SKM-1 treated with dmso at 0.1 percent for 144 hours (cell line): ENCODE data around the gene RELN.
"Not testable (repeated sequence)": the region's sequence is repeated elsewhere in the genome, so short reads cannot be mapped to it uniquely, and the experiment has no call there.

Experiments
- DNase-seq: peaks from one replicate; lab custom pipeline; 2025; ENCODE audit not compliant: unreplicated experiment; lab: John Stamatoyannopoulos, UW

Gene RELN

DNA sequence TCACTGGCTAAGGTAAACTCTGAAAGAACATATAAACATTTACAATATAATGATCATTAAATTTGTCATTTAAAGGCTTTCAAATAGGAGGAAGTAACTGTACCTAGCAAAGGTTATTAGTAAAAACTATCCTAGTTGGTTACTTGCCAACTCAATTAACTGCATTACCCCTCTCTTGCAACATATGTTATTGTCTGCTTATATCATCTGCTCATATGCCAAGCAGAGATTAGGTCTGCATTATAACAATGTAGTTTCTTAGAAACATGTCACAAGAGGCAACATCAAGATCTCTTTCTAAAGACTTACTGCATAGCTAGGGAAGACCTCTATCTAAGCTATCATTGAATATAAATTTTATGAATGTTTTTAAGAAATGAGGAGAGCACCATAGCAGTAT, 132.5 kb downstream of the RELN start:
- no peak for DNase-seq

DNA sequence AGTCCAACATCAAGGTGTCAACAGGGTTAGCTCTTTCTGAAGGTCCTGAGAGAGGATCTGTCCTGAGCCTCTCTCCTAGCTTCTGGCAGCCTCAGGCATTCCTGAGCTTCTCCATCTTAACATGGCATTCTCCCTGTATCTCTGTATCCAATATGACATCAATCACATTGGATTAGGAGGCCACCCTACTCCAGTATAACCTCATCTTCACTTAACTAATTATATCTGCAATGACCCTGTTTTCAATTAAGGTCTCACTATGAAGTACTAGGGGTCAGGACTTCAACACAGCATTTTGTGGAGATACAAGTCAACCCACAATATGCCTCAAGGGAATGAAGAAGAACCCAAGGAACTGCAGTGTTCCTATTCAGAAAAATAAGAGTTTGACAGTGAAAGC, 133.8 kb downstream of the RELN start:
- no peak for DNase-seq

DNA sequence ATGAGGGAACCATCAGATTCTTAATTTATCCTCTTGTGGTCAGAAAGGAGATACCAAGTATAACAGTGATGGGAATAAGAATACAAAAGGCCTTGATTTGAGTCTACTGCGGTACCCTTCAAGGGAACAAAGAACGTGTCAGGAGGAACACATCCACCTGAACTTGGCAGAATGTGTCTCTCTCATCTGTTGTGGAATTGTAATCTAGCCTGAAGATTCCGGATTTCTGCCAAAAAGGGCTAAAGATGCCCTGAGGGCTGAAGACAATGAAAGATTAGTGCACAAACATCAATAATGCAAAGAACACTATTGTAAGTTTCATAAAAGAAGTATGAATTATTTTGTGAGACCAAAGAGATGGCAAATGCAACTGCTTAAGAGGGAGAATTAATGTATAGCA, 134.8 kb downstream of the RELN start:
- no peak for DNase-seq

DNA sequence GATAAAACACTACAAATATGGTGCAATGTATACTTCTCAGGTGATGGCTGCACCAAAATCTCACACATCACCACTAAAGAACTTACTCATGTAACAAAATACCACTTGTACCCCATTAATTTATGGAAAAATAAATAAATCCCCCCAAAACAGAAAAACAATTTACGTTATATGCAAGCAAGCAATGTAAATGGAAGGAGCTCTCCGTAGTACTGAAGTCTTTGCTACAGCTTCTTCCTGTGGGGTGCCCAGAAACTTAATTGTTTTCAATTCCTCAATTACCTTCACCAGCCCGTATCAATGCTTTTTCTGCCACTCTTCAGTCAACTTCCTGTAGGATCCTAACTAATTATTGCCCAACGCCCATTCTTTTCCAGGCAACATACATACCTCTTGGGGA, 138.1 kb downstream of the RELN start:
- no peak for DNase-seq

DNA sequence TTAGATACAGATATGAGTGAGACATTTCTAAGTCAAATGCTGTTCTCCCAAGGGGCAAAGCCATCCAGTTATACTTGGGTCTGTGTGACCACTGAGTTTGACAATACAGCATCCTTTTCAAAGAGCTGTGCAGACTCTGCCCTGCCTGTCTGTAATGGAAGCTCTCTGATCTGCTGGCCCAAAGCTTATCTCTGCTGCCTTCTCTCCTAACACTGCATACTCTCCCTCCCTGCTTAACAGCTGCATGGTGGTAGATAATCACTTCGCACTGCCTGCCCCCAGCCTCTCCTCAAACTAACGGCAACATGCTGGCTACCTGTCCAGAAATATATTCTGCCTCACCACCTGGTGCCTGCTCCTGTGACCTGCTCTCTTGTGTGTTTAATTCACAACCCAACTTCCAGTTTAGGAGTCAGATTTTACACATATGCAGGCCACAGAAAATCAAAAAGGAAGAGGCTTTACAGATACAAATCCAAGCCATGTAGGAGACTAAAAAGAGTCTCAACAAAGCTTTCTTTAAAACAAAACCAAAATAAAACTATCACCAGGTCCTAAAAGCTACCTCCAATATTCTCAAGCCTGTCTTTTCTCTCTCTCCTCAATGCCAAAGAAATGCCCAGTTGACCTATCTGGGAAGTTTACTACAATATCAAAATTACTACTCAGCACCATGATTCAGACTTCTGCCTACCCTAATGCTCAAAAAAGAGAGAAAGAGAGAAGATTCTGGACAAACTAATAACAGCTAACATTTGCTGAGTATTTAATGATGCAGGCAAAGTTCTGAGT, 145.6 kb downstream of the RELN start:
- no peak for DNase-seq

DNA sequence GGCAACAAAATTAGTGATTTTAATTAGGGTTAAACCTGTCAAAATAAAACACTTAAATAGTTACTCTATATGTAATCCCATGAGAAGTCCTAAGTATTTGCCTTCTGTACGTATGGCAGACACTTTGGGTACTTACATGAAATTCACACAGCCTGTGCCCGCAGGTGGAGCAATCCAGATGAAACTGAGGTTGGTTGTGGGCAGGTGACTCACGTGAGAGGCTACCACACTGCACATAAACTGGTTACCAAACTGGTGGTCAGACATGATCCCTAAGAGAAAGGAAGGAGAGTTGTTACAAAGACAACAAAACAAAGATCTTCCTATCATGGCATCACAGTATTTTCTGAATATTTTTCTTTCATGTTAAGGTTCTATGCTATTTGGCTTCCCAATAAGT, 156.1 kb downstream of the RELN start:
- no peak for DNase-seq

DNA sequence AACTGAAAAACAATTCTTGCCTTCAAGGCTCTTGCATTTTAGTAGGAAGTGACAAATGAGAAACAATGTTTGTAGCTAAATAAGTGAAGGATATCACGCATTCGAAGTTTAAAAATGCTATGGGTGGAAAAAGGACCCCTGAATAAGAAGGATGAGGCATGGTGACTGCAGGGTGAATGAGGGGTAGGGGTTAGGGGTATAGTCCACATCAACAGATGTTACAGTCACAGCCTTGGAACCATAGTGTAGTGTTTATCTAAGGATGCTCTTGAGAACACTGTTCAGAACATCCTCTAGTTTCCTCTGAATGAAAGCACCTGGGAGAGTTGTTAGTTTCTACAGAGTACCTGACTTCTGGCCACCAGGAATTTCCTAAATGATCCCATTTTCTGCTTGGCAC, 157.0 kb downstream of the RELN start:
- DNase-seq, result no peak

DNA sequence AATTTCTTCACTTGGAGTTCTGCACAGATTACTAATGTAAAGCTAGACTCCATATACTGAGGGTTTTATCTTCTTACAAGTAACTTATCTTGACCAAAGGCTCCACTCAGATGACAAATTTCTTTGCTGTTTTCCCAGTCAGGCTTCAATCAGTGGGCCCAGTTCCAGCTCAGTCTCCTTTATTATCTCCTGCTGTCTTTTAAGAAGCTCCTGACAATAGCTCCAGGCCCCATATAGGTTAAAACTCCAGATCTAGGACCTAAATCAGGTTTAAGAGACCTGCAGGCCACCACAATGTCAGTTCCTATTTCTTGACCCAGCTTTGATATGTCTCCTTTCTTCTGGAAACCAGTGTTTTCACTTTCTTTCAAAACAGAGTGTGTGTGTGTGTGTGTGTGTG, 165.2 kb downstream of the RELN start:
- no peak for DNase-seq

DNA sequence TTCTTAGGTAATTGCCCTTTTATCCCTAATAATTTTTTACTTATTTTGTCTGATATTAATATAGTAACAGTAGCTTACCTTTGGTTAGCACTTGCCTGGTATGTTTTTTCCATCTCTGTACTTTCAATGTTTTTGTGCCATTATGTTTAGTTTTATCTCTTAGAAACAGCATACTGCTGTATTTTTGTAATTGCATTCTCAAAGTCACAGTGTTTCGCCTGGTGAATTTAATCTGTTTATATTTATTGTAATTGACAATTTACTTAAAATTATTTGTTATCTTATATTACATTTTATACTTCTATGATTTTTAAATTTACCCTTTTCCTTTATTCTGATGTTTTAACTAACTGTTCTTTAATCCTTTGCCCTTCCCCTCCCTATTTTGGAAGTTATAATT, 166.4 kb downstream of the RELN start:
- DNase-seq, result no peak

DNA sequence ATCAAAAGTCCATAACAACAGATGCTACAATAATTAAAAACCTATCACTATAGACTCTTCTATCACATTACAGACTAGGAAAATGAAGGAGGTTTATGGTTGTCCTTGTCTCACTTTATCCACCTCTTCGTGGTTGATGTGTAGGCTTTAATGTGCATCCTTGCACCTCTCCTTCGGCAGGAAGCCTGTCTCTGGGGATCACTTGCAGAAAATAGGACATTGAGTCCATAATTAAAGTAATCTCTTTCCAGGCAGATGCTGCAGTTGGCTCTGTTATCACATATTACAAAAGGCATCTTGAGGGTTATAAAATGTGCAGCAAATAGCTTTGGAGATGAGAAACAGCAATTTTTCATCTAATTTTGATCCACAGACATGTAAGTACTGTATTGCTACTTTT, 168.4 kb downstream of the RELN start:
- no peak for DNase-seq

DNA sequence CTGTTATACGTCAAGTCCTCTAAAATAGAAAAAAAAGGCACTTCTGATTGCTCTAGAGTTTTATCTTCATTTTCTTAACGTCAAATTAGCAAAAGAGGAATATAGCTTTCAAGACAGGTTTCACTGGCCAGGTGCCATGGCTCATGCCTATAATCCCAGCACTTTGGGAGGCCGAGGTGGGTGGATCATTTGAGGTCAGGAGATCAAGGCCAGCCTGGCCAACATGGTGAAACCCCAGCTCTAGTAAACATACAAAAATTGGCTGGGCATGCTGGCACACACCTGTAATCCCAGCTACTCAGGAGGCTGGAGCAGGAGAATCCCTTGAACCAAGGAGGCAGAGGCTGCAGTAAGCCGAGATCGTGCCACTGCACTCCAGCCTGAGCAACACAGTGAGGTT, 173.5 kb downstream of the RELN start:
- DNase-seq, result not testable (repeated sequence)

DNA sequence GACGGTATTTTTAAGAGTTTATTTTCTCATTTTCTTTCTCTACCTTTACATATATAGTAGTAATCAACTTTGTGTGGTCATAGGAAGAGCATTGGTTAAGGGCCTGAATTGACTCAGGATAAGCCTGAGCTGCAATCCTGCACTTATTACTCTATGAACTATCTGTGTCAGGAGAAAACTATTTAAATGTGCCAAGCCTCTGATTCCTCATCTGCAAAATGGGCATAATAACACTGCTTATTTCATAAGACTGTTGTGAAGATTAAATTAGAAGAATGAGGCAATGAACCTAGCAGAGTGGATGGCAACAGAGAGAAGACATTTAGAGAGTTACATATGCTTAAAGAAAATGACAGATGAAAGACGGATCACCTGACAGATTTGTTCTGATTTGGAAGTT, 175.5 kb downstream of the RELN start:
- no peak for DNase-seq

DNA sequence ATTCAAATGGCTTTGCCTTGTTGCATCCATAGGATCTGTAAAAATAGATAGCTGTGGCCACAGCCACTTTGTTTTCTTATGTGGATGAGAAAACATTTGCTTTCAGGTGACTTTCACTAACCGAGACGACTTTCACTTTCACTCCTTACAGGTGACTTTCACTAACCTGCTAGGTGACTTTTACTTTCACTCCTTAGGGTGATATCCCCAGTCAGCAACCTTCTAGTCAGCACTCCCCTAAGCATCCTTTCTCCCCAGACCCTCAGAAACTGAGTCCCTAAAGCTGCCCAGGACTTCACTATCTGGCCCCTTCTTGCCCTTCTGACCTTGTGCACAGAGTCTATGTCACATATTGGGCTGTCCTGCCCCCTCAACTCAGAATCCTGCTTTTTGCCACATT, 177.5 kb downstream of the RELN start:
- no peak for DNase-seq

DNA sequence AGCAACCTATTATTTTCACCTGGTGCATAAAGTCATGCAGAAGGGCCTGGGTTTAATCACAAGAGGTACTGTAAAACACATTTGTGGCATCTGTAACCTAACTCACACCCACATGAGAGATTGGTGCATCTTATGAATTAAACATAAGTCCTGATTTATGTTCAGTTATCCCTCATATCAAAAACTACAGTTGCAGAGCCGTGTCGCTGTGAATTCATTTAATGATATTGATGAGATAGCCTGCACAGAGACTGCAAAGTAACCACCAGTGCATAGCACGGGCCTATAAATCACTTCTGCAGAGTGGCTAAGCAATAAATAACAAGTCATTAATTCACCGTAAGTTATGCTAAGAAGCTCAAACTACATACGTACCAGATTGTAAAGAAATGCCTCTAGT, 178.2 kb downstream of the RELN start:
- no peak for DNase-seq

DNA sequence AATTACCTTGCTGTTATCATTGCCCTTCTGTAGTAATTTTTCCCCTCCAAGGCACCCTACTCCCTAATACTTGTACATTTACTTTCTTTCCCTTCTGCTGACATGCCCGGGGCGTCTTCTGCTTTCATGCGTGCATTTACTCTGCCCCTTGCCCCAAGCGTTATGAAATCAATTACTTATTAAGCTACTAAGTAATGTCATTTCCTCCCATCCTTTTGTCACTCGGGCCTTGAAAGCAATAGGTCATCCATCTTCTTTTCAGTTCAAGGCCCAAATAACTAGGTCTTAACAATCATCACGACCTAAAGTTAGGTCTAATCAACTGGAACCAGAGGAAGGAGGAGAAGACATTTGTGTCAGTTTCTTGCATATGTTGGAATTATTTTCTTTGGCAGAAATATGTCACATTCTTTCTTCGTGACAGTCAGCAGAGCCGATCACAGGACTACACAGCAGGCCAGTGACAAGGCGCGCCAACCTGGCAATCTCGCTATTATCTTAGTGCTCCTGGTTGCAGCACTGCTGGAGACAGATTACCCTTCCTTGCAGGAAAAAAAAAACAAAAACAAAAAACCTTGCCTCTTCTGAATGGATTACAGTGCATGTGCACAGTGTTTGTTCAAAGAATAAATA, 179.2 kb downstream of the RELN start:
- DNase-seq, result no peak

DNA sequence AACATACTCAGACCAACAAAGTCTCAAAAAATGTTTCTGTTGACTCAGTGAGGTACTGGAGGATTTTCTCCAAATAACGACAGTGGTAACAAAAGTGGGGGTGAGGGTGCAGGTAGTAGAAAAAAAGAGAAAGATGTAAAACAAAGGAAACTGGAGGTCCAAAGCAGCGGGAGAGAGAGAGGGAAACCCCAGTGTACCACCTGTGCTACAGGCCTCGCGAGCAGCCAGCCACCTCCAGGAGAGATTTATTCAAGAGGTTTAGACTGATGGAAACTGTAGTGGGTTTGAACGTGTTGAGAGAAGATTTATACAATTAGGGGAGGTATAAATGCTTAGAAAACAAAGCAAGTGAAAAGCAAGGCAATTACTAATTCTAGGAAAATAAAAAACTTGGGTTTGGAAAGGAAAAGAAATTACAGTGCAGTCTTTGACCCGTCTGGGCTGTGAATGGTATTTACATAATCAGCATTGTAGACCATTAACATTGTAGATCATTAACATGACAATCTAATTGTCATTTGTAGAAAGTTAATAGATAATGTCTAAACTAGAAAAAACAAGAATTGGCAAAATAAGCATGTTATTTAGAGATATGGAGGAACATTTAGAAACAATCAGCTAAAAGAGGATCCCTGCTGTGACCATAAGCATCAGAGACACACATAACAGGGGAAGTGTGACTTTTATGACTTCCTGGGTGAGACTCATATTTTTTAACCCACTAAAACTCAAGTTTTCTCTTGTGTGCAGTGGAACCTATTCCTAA, 180.0 kb downstream of the RELN start:
- DNase-seq, result no peak

DNA sequence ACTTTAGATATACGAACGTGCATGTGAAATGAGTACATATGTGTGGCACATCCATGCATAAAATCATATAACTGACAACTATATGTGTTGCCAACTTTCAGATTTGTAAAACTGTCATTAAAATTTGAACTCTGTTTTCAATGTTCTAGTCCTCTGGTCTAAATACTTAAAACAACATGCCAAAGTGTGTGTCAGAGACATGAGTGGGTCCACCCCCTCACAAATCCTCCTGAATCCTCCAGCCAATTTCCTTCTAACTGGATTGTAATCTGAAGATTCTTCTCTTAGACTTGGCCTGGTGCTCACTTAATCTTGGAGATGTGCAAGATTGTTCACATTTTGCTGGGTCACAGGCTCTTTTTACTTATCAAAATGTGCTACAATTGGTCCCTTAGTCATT, 184.1 kb downstream of the RELN start:
- DNase-seq, result no peak

DNA sequence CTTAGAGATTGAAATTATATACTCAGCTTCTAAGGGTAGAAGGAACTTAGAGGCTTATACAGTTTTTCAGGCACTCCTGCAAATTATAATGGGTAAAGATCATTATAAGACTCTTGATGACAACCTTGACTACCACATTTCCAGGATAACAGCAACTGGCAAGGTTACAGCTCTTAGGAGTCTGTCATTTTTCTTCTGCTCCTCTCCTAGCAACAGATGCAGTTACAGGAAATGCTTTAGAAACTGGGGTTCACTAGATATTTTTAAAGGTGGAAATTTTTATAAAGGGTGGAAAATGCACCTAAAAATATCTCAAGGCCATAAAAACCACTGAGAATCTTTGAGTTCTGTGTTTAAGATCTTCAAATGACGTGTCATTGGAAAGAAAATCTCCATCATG, 185.8 kb downstream of the RELN start:
- DNase-seq, result no peak

DNA sequence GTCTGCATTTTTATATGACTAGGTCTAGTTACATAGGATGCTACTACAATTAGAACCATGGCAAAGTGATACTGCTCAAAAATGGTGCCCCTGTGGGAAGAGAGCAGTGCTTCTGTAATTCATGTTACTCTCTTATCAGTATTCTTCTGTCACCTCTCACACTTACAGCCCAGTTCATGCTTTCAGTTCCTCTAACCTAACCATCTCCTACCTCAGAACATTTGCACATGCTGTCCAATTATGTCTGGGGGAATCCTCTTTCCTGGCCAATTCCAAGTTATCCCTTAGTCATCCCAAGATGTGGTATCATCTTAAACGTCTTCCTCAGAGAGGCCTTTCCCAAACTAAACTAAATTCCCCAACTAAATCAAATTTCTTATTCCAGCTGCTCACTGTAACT, 190.2 kb downstream of the RELN start:
- no peak for DNase-seq

DNA sequence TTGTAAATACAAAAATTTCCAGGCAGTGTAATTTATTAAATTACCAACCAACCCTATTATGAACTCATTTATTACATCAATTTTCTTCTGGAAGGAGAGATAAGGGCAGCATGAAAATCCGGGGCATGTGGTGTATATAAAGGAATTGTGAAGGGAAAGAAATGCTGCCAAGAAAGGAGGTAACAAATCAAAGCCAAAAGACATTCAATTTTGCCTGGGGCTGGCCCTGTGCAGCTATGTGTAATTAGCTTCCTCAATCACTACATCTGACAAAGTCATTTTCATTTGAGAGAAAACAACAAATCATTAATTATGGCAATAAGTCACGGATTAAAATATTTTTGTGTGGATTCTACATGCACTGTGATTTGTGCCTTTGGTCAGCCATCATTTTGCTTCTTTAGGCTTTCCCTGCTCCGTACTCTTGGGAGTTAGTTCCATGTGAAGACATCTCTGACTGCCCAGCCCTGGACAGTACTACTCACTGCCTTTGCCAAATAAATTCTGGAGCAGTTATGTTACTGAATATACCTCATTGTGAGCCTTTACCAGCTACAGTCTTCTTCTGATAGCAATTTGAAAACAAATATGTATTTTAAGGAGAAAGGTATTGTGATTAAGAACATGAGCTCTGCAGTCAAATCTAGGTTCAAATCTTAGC, 191.7 kb downstream of the RELN start:
- DNase-seq, result no peak

DNA sequence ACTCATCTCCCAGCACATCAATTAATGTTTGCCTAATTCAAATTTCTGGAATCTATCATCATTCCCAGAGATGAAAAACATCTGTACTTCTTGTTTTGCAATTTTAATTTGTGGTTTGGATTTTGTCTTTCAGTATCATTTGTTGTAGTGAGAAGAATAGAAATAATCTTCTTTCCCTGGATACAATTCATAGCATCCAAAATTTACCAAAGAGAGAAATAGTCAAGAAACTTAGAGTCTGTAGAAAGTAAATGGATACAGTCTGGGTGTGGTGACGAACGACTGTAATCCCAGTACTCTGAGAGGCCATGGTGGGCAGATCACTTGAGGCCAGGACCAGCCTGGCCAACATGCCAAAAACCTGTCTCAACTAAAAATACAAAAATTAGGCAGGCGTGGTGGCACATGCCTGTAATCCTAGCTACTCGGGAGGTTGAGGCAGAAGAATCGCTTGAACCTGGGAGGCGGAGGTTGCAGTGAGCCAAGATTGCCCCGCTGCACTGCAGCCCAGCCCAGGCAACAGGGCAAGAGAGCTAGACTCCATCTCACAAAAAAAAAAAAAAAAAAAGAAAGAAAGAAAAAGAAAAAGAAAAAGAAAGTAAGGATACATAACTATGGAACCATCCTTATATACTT, 193.0 kb downstream of the RELN start:
- DNase-seq, result no peak
